Calu3 (cell line): ENCODE measurements around the gene HES6. TPM values are rescaled to one million over a fixed set of nuclear protein-coding genes. Genes with fewer than 3 reads are reported as not detected.

ENCODE experiments used
- BruUV-seq: library from RNA; stranded (reverse); fragments of 400-500 nt; replicated peaks from 2 replicates; lab custom pipeline; 2021; lab: Mats Ljungman, UMichigan
- CTCF ChIA-PET: fragments of 300-600 bp; sonication (Branson Sonifier 250); formaldehyde crosslinking; loops from one replicate; lab custom pipeline; 2022; ENCODE audit warnings: antibody characterized with exemption; lab: Charles Lee
- DNase-seq: peaks from one replicate; pipeline ENCODE4 v3.0.0; 2022
- H3K27ac Mint-ChIP-seq: one replicate; pipeline ENCODE4 v1.8.0; 2022; ENCODE audit warnings: mixed read lengths; ENCODE audit not compliant: unreplicated experiment
- H3K27me3 Mint-ChIP-seq: one replicate; pipeline ENCODE4 v1.8.0; 2022; ENCODE audit warnings: mixed read lengths; ENCODE audit not compliant: unreplicated experiment
- H3K36me3 Mint-ChIP-seq: one replicate; pipeline ENCODE4 v1.8.0; 2022; ENCODE audit warnings: mild to moderate bottlenecking, moderate library complexity, mixed read lengths; ENCODE audit not compliant: insufficient read depth, unreplicated experiment
- H3K4me1 Mint-ChIP-seq: one replicate; pipeline ENCODE4 v1.8.0; 2022; ENCODE audit warnings: mild to moderate bottlenecking, low read depth, mixed read lengths; ENCODE audit not compliant: unreplicated experiment
- H3K4me3 Mint-ChIP-seq: one replicate; pipeline ENCODE4 v1.8.0; 2022; ENCODE audit warnings: mild to moderate bottlenecking, low read depth, moderate library complexity, mixed read lengths; ENCODE audit not compliant: unreplicated experiment
- H3K9me3 Mint-ChIP-seq: one replicate; pipeline ENCODE4 v1.8.0; 2022; ENCODE audit warnings: low read depth, mixed read lengths; ENCODE audit not compliant: unreplicated experiment
- intact Hi-C: fragments of 100-400 bp; cut with micrococcal nuclease; formaldehyde crosslinking; loops from one replicate; pipeline ENCODE4 v1.10.0; 2022; ENCODE audit not compliant: unreplicated experiment
- total RNA-seq: library from RNA; stranded (reverse); gene quantifications from 2 replicates; pipeline ENCODE4 v1.2.3, GENCODE V29; 2022
- TF ChIP-seq, protein P1 (sequence below): fragments of 200-600 bp; IDR thresholded peaks from one replicate; pipeline ENCODE4 v1.8.0; 2022; ENCODE audit warnings: antibody characterized with exemption; ENCODE audit not compliant: unreplicated experiment

The HES6 gene
- total RNA-seq, 1 experiment from 2014 or later = 8.0 TPM

DNA sequence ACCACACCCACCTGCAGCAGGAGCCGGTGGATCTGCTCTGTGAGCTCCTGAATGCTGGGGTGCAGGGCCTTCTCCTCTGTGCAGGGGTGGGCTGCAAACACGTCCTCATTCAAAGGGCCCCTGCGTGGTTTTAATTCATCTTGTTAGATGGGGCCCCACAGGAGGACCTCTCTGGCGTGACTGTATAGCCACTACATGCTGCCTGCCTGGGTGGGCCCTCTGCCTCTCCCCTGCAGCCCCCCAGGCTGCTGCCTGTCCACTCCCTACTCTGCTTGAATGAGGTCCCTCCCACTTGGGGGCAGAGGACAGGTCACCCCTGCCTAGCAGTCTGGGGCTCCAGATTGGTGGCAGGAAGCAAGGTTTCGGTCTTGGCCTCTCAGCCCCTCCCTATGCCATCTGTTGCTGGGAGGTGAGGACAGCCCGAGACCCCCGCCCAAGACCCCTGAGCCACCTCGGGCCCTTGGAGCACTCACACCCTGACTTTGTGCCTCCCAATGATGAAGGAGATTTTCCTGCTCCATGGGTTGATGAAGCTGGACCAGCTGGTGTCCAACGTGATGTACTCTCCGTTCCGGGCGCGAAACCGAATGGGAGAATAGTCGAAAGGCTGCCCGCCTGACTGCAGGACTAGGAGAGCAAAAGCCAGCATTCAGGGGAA is 22.0 kb upstream of the HES6 start:
- Mint-ChIP-seq H3K4me3 (no peak overlapping the region), H3K27me3 (no peaks in the 10 kb centered on the region), H3K36me3 (peaks cover 30% of the 10 kb centered on the region), H3K27ac (no peak overlapping the region), H3K9me3 (no peaks in the 10 kb centered on the region), H3K4me1 (peaks cover 9% of the 10 kb centered on the region)
- DNase-seq = no peak
- TF ChIP-seq, protein P1, sequence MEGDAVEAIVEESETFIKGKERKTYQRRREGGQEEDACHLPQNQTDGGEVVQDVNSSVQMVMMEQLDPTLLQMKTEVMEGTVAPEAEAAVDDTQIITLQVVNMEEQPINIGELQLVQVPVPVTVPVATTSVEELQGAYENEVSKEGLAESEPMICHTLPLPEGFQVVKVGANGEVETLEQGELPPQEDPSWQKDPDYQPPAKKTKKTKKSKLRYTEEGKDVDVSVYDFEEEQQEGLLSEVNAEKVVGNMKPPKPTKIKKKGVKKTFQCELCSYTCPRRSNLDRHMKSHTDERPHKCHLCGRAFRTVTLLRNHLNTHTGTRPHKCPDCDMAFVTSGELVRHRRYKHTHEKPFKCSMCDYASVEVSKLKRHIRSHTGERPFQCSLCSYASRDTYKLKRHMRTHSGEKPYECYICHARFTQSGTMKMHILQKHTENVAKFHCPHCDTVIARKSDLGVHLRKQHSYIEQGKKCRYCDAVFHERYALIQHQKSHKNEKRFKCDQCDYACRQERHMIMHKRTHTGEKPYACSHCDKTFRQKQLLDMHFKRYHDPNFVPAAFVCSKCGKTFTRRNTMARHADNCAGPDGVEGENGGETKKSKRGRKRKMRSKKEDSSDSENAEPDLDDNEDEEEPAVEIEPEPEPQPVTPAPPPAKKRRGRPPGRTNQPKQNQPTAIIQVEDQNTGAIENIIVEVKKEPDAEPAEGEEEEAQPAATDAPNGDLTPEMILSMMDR = no peak
- intact Hi-C loops = loop anchor here (10.0 kb wide), 1 partner anchor 407 kb away; the partner anchor contains the start of gene RAMP1
- BruUV-seq = no TSS peak
- CTCF ChIA-PET = no interaction called here

DNA sequence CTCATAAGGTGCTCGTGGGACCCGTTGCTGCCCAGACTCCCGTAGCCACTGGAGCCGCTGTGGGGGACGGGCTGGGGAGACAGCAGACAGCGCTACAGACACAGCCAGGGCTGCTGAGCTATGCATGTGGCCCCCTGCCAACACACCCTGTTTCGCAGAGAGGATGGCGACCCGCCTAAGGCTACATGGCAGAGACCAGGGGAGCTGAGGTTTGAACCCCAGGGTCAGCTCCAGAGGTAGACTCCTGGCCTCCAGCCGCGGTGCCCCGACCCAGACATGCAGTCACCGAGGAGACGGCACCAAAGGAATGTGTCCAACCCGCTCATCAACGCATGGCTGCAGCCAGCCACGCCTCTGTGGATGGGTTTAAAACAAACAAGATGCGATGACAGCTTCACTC is 21.0 kb upstream of the HES6 start:
- H3K27ac Mint-ChIP-seq = no peak overlapping the region
- peaks cover 9% of the 10 kb centered on the region for H3K4me1 Mint-ChIP-seq
- CTCF ChIA-PET = interaction anchor here (0.6 kb wide), 1 partner anchor 20 kb away, joined by 4 read pairs; no protein-coding TSS in a partner anchor
- peaks cover 36% of the 10 kb centered on the region for H3K36me3 Mint-ChIP-seq
- H3K27me3 Mint-ChIP-seq = no peaks in the 10 kb centered on the region
- no peak overlapping the region for H3K4me3 Mint-ChIP-seq
- DNase-seq = no peak
- no peaks in the 10 kb centered on the region for H3K9me3 Mint-ChIP-seq
- TF ChIP-seq, protein P1 = no peak
- BruUV-seq = no TSS peak
- intact Hi-C loops = loop anchor here (10.0 kb wide), 1 partner anchor 406 kb away; the partner anchor contains the start of gene RAMP1

- Mint-ChIP-seq H3K27ac (no peak overlapping the region), H3K4me1 (peaks cover 9% of the 10 kb centered on the region), H3K36me3 (peaks cover 36% of the 10 kb centered on the region), H3K9me3 (no peaks in the 10 kb centered on the region), H3K27me3 (no peaks in the 10 kb centered on the region), H3K4me3 (no peak overlapping the region)
- TF ChIP-seq, protein P1 = no peak
- intact Hi-C loops = loop anchor here (10.0 kb wide), 1 partner anchor 405 kb away; the partner anchor contains the start of gene RAMP1
- no TSS peak for BruUV-seq
- DNase-seq = peak; percentile 29
- CTCF ChIA-PET = no interaction called here
Observed at GRCh38 chr2:238259061-238260020, 19.5 kb upstream of the HES6 start.

DNA sequence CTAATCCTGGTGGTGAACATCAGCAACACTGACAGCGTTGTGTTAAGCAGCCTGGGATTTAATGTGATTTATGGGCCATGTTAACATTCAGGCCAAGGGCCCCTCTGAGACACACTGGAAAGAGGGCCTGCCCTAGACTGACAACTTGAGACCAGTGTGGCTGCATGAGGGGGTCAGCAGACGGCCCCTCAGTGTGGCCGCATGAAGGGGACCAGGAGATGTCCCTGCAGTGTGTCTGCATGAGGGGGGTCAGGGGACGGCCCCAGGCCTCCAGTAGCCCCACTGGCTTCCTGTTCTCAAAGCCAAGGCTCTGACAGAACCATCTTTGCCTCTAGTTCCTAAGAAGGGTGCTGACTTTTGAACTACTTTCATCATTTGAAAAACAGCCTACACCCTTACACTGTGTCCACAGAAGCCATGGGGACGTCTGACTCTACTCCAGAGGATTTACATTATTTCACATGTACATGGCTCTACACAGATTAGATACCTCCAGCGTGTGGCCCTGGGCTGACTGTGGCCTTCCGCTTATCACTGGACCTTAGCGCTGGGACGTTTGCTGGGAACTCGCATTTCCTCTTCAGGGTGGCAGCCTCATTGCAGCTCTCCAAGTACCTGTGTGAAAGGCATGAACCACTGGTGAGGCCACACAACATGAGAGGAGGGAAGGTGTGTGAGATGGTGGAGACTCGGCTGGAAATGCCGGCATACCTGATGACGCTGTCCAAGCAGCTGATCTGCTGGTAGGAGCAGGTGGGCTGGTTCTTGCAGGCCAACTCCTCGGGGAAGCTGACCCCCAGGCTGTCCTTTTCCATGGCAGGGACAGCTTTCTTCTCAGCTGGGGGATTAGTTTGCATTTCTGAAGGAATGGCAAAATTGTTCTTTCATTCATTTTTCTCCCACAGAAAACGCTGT is 18.2 kb upstream of the HES6 start:
- no peak overlapping the region for H3K4me3 Mint-ChIP-seq
- no peaks in the 10 kb centered on the region for H3K9me3 Mint-ChIP-seq
- no peak for DNase-seq
- no TSS peak for BruUV-seq
- peaks cover 3% of the 10 kb centered on the region for H3K4me1 Mint-ChIP-seq
- intact Hi-C loops = no loop called here
- CTCF ChIA-PET = no interaction called here
- TF ChIP-seq, protein P1 = no peak
- no peaks in the 10 kb centered on the region for H3K27me3 Mint-ChIP-seq
- H3K27ac Mint-ChIP-seq = no peak overlapping the region
- H3K36me3 Mint-ChIP-seq = peaks cover 40% of the 10 kb centered on the region
